Stomach (tissue), 9 donors: ENCODE results near the gene VIPR2. TPM values are rescaled to one million over a fixed set of nuclear protein-coding genes. Genes with fewer than 3 reads are reported as not detected.

Experiments
- DNase-seq, 2 donors: peaks; one replicate each; pipeline versions ENCODE4 v3.0.0 to v3.0.0-alpha.2; 2013 to 2019
- H3K27ac ChIP-seq, 5 donors: fragments of 200-600 bp in 4 of 5; sonication (generic) in 4 of 5; one replicate each; pipeline ENCODE4 v1.5.1; 2013 to 2019; ENCODE audit warnings: mild to moderate bottlenecking in 1 of 5, moderate library complexity in 1 of 5
- H3K27me3 ChIP-seq, 3 donors: fragments of 200-600 bp; sonication (generic); one replicate each; pipeline ENCODE4 v1.5.1; 2017 to 2019; ENCODE audit warnings: mixed run types in 1 of 3
- H3K36me3 ChIP-seq, 4 donors: fragments of 200-600 bp; sonication (generic); 1 replicate in 3 of 4; 2 replicates in 1 of 4; pipeline ENCODE4 v1.5.1; 2016 to 2019
- H3K4me1 ChIP-seq, 4 donors: fragments of 200-600 bp; sonication (generic); one replicate each; pipeline ENCODE4 v1.5.1; 2016 to 2019
- H3K4me3 ChIP-seq, 4 donors: fragments of 200-600 bp; sonication (generic) in 3 of 4; one replicate each; pipeline ENCODE4 v1.5.1; 2016 to 2019; ENCODE audit warnings: mild to moderate bottlenecking in 1 of 4
- H3K9me3 ChIP-seq, 4 donors: fragments of 200-600 bp; sonication (generic); one replicate each; pipeline ENCODE4 v1.5.1; 2016 to 2019
- CTCF ChIP-seq, 7 experiments: fragments of 450-650 bp in 4 of 7; fragments of 200-600 bp in 3 of 7; sonication (generic) in 3 of 7; IDR thresholded peaks; one replicate each; pipeline ENCODE4 v1.5.1; 2016 to 2019; ENCODE audit warnings: antibody characterized with exemption in 7 of 7, control low read depth in 2 of 7, mild to moderate bottlenecking in 1 of 7
- EP300 ChIP-seq: sonication (generic); formaldehyde crosslinking; IDR thresholded peaks from one replicate; pipeline ENCODE4 v1.6.1; 2017; ENCODE audit warnings: antibody characterized with exemption
- POLR2A ChIP-seq, 4 donors: fragments of 450-650 bp; IDR thresholded peaks; one replicate each; pipeline ENCODE4 v1.6.1; 2016; ENCODE audit warnings: antibody characterized with exemption in 4 of 4, control low read depth in 2 of 4, mild to moderate bottlenecking in 1 of 4, moderate library complexity in 1 of 4
- POLR2AphosphoS5 ChIP-seq, 3 donors: sonication (generic); formaldehyde crosslinking; IDR thresholded peaks; one replicate each; pipeline ENCODE4 v1.6.1; 2016; ENCODE audit warnings: antibody characterized with exemption in 3 of 3
- WGBS, 5 donors: extraction: QIAGEN DNeasy Blood & Tissue Kit in 3 of 5; methylation state at CpG; one replicate each; pipeline versions ENCODE4 v1.1.5 to v1.1.7; 2013 to 2018; 5-methylcytosine and 5-hydroxymethylcytosine counted together
- intact Hi-C: fragments of 100-400 bp; cut with DNase I; formaldehyde crosslinking; loops from one replicate; pipeline ENCODE4 v1.15.1; 2023; ENCODE audit warnings: low total_unique reads
- polyA plus RNA-seq, 3 donors: library from polyadenylated mRNA; stranded (reverse); fragments of 200-250 nt; gene quantifications; one replicate each; pipeline ENCODE4 v1.2.3, GENCODE V29; 2013
- total RNA-seq, 5 donors: library from RNA; depleted of rRNA; stranded (reverse); fragments of >200 nt; gene quantifications; one replicate each; pipeline versions ENCODE4 v1.1.0 to v1.2.3, GENCODE V29; 2014 to 2016
- donor health status: healthy with polysubstance abuse.
- donor health status: Bipolar disorder and iron deficiency.
- donor health status: healthy.

Gene VIPR2
- total and polyA plus RNA-seq, 8 donors: 1.2 to 25.4 (median 4.6) TPM

- peak; percentile 22 to 42 for DNase-seq
- WGBS, 5 donors: 82 to 90% (median 89%) methylated on average over 25 to 27 of the region's 27 CpGs
- no peaks in the 10 kb centered on the region for H3K27me3 ChIP-seq
- H3K36me3 ChIP-seq: peaks cover 0 to 4% (median 0%) of the 10 kb centered on the region in 4 donors
- intact Hi-C loops: no loop called here
- no peak overlapping the region for H3K4me3 ChIP-seq
- peak overlapping the region in 4 of 5 donors; percentile 76 to 90 (median 82) for H3K27ac ChIP-seq
- peaks cover 0 to 48% (median 27%) of the 10 kb centered on the region in 4 donors for H3K4me1 ChIP-seq
- H3K9me3 ChIP-seq: no peaks in the 10 kb centered on the region
- TF ChIP-seq EP300 (peak; percentile 33), POLR2A (IDR thresholded peaks at IDR 0.05) (no peak), CTCF (IDR thresholded peaks at IDR 0.05) (no peak), POLR2AphosphoS5 (IDR thresholded peaks at IDR 0.05) (peak in 2 of 3 donors; percentile 12 to 84)
Measured at GRCh38 chr7:159096736-159097581, 47.7 kb downstream of the VIPR2 start.

- H3K4me3 ChIP-seq: no peak overlapping the region
- H3K4me1 ChIP-seq: peaks cover 0 to 48% (median 27%) of the 10 kb centered on the region in 4 donors
- H3K27ac ChIP-seq: peak overlapping the region in 3 of 5 donors; percentile 80 to 90 (median 83)
- WGBS, 5 donors: 89 to 95% (median 92%) methylated on average over 13 to 14 of the region's 14 CpGs
- no peaks in the 10 kb centered on the region for H3K9me3 ChIP-seq
- no peaks in the 10 kb centered on the region for H3K36me3 ChIP-seq
- intact Hi-C loops: no loop called here
- TF ChIP-seq POLR2AphosphoS5 (IDR thresholded peaks at IDR 0.05) (no peak), CTCF (IDR thresholded peaks at IDR 0.05) (no peak), EP300 (no peak)
- DNase-seq: peak in 1 of 2 donors; percentile 20
- H3K27me3 ChIP-seq: no peaks in the 10 kb centered on the region
Measured at GRCh38 chr7:159095979-159096411, 48.7 kb downstream of the VIPR2 start.

- no peak for TF ChIP-seq CTCF (IDR thresholded peaks at IDR 0.05)
- TF ChIP-seq POLR2A (IDR thresholded peaks at IDR 0.05): no peak
- TF ChIP-seq EP300: no peak
- no peak for TF ChIP-seq POLR2AphosphoS5 (IDR thresholded peaks at IDR 0.05)
- peak overlapping the region in 2 of 5 donors; percentile 83 to 90 for H3K27ac ChIP-seq
- H3K4me3 ChIP-seq: no peak overlapping the region
- intact Hi-C loops: no loop called here
- no peaks in the 10 kb centered on the region for H3K36me3 ChIP-seq
- 66 to 77% (median 71%) methylated on average over 17 of the region's 17 CpGs for WGBS, 5 donors
- peaks cover 0 to 45% (median 26%) of the 10 kb centered on the region in 4 donors for H3K4me1 ChIP-seq
- DNase-seq: peak in 1 of 2 donors; percentile 13
- no peaks in the 10 kb centered on the region for H3K27me3 ChIP-seq
- H3K9me3 ChIP-seq: no peaks in the 10 kb centered on the region
Measured at GRCh38 chr7:159094919-159095915, 49.5 kb downstream of the VIPR2 start.
